Measurements from ENCODE around the gene PLD5.

The PLD5 gene

GRCh38 chr1:242524571-242525359 lies at the start of gene PLD5:
Gene PLD5 (minus strand): TSS chr1:242524697.
- DNase-seq: no peak

GRCh38 chr1:242569867-242570266 lies 45.4 kb upstream of the PLD5 start:
- DNase-seq: no peak

- DNase-seq: no peak
Measured at GRCh38 chr1:242568666-242569065, 44.2 kb upstream of the PLD5 start.

- DNase-seq: no peak
Measured at GRCh38 chr1:242567596-242567995, 43.1 kb upstream of the PLD5 start.

GRCh38 chr1:242556759-242557158 lies 32.3 kb upstream of the PLD5 start:
- DNase-seq: no peak

GRCh38 chr1:242556276-242556675 lies 31.8 kb upstream of the PLD5 start:
- no peak for DNase-seq

- no peak for DNase-seq
Measured at GRCh38 chr1:242554577-242554976, 30.1 kb upstream of the PLD5 start.

GRCh38 chr1:242546849-242547729 lies 22.6 kb upstream of the PLD5 start:
- no peak for DNase-seq

GRCh38 chr1:242546441-242546840 lies 21.9 kb upstream of the PLD5 start:
- no peak for DNase-seq

GRCh38 chr1:242544071-242544470 lies 19.6 kb upstream of the PLD5 start:
- DNase-seq: no peak

- DNase-seq: no peak
Measured at GRCh38 chr1:242542271-242542670, 17.8 kb upstream of the PLD5 start.

GRCh38 chr1:242535986-242536385 lies 11.5 kb upstream of the PLD5 start:
- DNase-seq: no peak

GRCh38 chr1:242534753-242535152 lies 10.3 kb upstream of the PLD5 start:
- DNase-seq: no peak

- no peak for DNase-seq
Measured at GRCh38 chr1:242530761-242531160, 6.3 kb upstream of the PLD5 start.

GRCh38 chr1:242525769-242526168 lies 1.3 kb upstream of the PLD5 start:
- DNase-seq: no peak

- DNase-seq: no peak
Measured at GRCh38 chr1:242525360-242525722, 844 bp upstream of the PLD5 start.

- no peak for DNase-seq
Measured at GRCh38 chr1:242523719-242524570, 552 bp downstream of the PLD5 start.

GRCh38 chr1:242522996-242523718 lies 1.3 kb downstream of the PLD5 start:
- DNase-seq: no peak

GRCh38 chr1:242522304-242522945 lies 2.1 kb downstream of the PLD5 start:
- no peak for DNase-seq

- no peak for DNase-seq
Measured at GRCh38 chr1:242515555-242515954, 8.9 kb downstream of the PLD5 start.

- DNase-seq: no peak
Measured at GRCh38 chr1:242506724-242507123, 17.8 kb downstream of the PLD5 start.

- DNase-seq: no peak
Measured at GRCh38 chr1:242489545-242489944, 35.0 kb downstream of the PLD5 start.

Data from DMS53 (cell line).